NCI-H1092 (cell line): ENCODE data around the gene CUZD1.
"Not testable (repeated sequence)": the region's sequence is repeated elsewhere in the genome, so short reads cannot be mapped to it uniquely, and the experiment has no call there.

Source experiments
- DNase-seq: peaks from one replicate; lab custom pipeline; 2025; lab: John Stamatoyannopoulos, UW

CUZD1 gene

GRCh38 chr10:122845783-122846332 lies at the start of gene CUZD1:
CUZD1 (minus strand) TSS chr10:122845857; CDS start chr10:122845843, 14 bp downstream.
- DNase-seq = no peak

GRCh38 chr10:122894261-122894944 lies 48.7 kb upstream of the CUZD1 start:
- no peak for DNase-seq

- no peak for DNase-seq
These were observed 38.5 kb upstream of the CUZD1 start for GRCh38 chr10:122884166-122884565.

- DNase-seq = no peak
These were observed 37.1 kb upstream of the CUZD1 start for GRCh38 chr10:122882766-122883165.

GRCh38 chr10:122879339-122880273 lies 33.9 kb upstream of the CUZD1 start, which contains the start of gene FAM24B:
FAM24B (minus strand) TSS chr10:122879581; CDS start chr10:122850515, 29,066 bp downstream.
- peak; percentile 95 for DNase-seq

- DNase-seq = no peak
These were observed 33.2 kb upstream of the CUZD1 start for GRCh38 chr10:122878799-122879338.

GRCh38 chr10:122877264-122877663 lies 31.6 kb upstream of the CUZD1 start:
- no peak for DNase-seq

GRCh38 chr10:122876467-122876855 lies 30.8 kb upstream of the CUZD1 start:
- DNase-seq = no peak

GRCh38 chr10:122875843-122876466 lies 30.3 kb upstream of the CUZD1 start:
- DNase-seq = no peak

- DNase-seq = not testable (repeated sequence)
These were observed 26.3 kb upstream of the CUZD1 start for GRCh38 chr10:122871947-122872346.

- not testable (repeated sequence) for DNase-seq
These were observed 23.1 kb upstream of the CUZD1 start for GRCh38 chr10:122868768-122869167.

- not testable (repeated sequence) for DNase-seq
These were observed 21.3 kb upstream of the CUZD1 start for GRCh38 chr10:122866757-122867482.

GRCh38 chr10:122864901-122865300 lies 19.2 kb upstream of the CUZD1 start:
- DNase-seq = no peak

GRCh38 chr10:122864194-122864592 lies 18.5 kb upstream of the CUZD1 start:
- DNase-seq = no peak

GRCh38 chr10:122863216-122864193 lies 17.8 kb upstream of the CUZD1 start:
- DNase-seq = no peak

- no peak for DNase-seq
These were observed 16.1 kb upstream of the CUZD1 start for GRCh38 chr10:122861711-122862161.

- DNase-seq = no peak
These were observed 13.9 kb upstream of the CUZD1 start for GRCh38 chr10:122859527-122859926.

GRCh38 chr10:122858042-122858441 lies 12.4 kb upstream of the CUZD1 start:
- DNase-seq = not testable (repeated sequence)

GRCh38 chr10:122856902-122857301 lies 11.2 kb upstream of the CUZD1 start:
- no peak for DNase-seq

GRCh38 chr10:122855745-122856144 lies 10.1 kb upstream of the CUZD1 start:
- DNase-seq = no peak
